ENCODE results near the gene UBA3.

GRCh38 chr3:69121513-69121912, 41.3 kb upstream of the UBA3 start:
- TF ChIP-seq POLR2A (IDR thresholded peaks at IDR 0.05) (no peak), CTCF (IDR thresholded peaks at IDR 0.05) (no peak)

Data from uterus (tissue), 2 donors.